Type B pancreatic cell (in vitro differentiated cells): Measurements from ENCODE around the gene MAST4. TPM values are rescaled to one million over a fixed set of nuclear protein-coding genes. Genes with fewer than 3 reads are reported as not detected.

Experiments
- DNase-seq: peaks from one replicate; pipeline ENCODE4 v3.0.0; 2021; ENCODE audit warnings: mixed read lengths; ENCODE audit not compliant: unreplicated experiment; ENCODE audit errors: extremely low spot score
- H3K27ac Mint-ChIP-seq: 2 replicates; pipeline ENCODE4 v1.8.0; 2021; ENCODE audit warnings: mild to moderate bottlenecking, mixed read lengths
- H3K27me3 Mint-ChIP-seq: 2 replicates; pipeline ENCODE4 v1.8.0; 2021; ENCODE audit warnings: mixed read lengths
- H3K36me3 Mint-ChIP-seq: 2 replicates; pipeline ENCODE4 v1.8.0; 2021; ENCODE audit warnings: mixed read lengths
- H3K4me1 Mint-ChIP-seq: one replicate; pipeline ENCODE4 v1.8.0; 2021; ENCODE audit warnings: mixed read lengths; ENCODE audit not compliant: unreplicated experiment
- H3K4me3 Mint-ChIP-seq: 2 replicates; pipeline ENCODE4 v1.8.0; 2021; ENCODE audit warnings: mild to moderate bottlenecking, mixed read lengths
- H3K9me3 Mint-ChIP-seq: 2 replicates; pipeline ENCODE4 v1.8.0; 2021; ENCODE audit warnings: mixed read lengths
- total RNA-seq: library from RNA; stranded (reverse); gene quantifications from 2 replicates; pipeline ENCODE4 v1.2.1, GENCODE V29; 2021; ENCODE audit warnings: low replicate concordance
- TF ChIP-seq, protein P1 (sequence below): fragments of 200-600 bp; sonication (generic); conservative IDR thresholded peaks from 2 replicates; pipeline ENCODE4 v1.5.0; 2021; ENCODE audit warnings: antibody characterized with exemption, mild to moderate bottlenecking

The MAST4 gene
- total RNA-seq, 1 donor from 2014 or later = 23.0 TPM

DNA sequence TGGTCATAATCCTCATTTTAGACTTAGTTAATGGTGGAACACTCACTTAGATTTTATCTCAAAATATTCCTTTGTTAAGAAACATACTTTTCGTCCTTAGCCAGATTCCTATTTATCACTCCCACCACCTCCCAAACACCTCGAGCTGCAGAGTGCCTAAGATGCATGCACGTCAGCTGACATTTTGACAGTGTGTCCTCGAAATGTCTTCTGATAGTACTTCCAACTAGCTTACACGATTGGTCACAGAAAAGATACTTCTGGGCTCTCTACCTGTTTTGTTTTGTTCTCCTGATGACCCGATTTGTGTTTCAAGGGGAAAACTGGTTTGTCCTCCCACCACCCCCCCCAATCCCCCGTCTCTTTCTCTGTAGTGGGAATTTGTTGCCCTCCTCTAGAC is 230.1 kb downstream of the MAST4 start:
- H3K4me1 Mint-ChIP-seq = peaks cover 23% of the 10 kb centered on the region
- H3K4me3 Mint-ChIP-seq = no peak overlapping the region
- H3K9me3 Mint-ChIP-seq = no peaks in the 10 kb centered on the region
- H3K27ac Mint-ChIP-seq = no peak overlapping the region
- H3K36me3 Mint-ChIP-seq = no peaks in the 10 kb centered on the region
- no peak for DNase-seq
- peaks cover 30% of the 10 kb centered on the region for H3K27me3 Mint-ChIP-seq
- TF ChIP-seq, protein P1, sequence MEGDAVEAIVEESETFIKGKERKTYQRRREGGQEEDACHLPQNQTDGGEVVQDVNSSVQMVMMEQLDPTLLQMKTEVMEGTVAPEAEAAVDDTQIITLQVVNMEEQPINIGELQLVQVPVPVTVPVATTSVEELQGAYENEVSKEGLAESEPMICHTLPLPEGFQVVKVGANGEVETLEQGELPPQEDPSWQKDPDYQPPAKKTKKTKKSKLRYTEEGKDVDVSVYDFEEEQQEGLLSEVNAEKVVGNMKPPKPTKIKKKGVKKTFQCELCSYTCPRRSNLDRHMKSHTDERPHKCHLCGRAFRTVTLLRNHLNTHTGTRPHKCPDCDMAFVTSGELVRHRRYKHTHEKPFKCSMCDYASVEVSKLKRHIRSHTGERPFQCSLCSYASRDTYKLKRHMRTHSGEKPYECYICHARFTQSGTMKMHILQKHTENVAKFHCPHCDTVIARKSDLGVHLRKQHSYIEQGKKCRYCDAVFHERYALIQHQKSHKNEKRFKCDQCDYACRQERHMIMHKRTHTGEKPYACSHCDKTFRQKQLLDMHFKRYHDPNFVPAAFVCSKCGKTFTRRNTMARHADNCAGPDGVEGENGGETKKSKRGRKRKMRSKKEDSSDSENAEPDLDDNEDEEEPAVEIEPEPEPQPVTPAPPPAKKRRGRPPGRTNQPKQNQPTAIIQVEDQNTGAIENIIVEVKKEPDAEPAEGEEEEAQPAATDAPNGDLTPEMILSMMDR = no peak

DNA sequence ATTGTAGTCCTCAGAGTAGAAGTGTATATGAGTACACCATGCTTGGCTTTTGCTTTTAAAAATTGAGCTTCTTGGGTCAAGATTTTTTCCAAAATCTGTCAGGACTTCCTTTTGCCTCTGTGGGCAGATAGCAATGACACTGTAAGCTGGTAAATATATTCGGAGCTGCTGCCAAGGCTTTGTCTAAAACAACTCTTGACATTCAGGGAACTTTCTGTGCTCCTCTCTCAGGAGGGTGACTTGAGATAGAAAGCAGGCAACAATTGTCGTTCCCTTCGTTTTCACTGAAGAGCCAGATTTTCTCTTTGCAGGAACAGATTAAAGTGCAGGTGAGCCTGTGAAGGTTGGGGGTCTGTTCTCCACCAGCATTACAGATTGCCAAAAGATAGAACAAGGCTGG is 230.5 kb downstream of the MAST4 start:
- Mint-ChIP-seq H3K36me3 (no peaks in the 10 kb centered on the region), H3K4me3 (no peak overlapping the region), H3K27me3 (peaks cover 30% of the 10 kb centered on the region), H3K4me1 (peaks cover 23% of the 10 kb centered on the region), H3K9me3 (no peaks in the 10 kb centered on the region), H3K27ac (no peak overlapping the region)
- DNase-seq = no peak
- TF ChIP-seq, protein P1 = no peak

DNA sequence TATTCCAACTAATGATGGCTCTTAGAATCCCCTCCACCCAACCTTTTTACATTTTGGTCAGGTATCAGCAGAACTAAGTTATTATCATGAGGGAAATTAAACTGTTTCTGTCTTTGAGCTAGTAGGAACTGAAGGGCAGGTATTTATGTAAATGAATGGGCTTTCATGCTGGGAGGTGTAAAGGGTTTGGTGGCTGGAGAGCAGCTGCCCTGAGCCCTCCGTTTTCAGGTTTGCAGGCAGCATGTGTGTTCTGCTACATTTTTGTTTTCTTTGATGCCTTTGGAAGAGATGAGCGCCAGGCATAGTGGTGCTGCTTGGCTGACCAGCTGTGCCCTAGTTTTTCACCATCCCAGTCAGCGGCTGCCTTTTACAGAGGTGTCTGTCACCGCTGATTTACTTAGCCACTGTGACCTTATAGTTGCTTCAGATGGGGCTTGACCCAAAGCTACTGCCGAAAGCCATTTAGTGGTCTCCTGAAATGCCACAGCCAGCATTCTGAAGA is 231.9 kb downstream of the MAST4 start:
- Mint-ChIP-seq H3K4me1 (peaks cover 23% of the 10 kb centered on the region), H3K27me3 (peaks cover 30% of the 10 kb centered on the region), H3K36me3 (no peaks in the 10 kb centered on the region), H3K9me3 (no peaks in the 10 kb centered on the region), H3K4me3 (peak overlapping the region; percentile 83), H3K27ac (peak overlapping the region; percentile 83)
- TF ChIP-seq, protein P1 = no peak
- no peak for DNase-seq

DNA sequence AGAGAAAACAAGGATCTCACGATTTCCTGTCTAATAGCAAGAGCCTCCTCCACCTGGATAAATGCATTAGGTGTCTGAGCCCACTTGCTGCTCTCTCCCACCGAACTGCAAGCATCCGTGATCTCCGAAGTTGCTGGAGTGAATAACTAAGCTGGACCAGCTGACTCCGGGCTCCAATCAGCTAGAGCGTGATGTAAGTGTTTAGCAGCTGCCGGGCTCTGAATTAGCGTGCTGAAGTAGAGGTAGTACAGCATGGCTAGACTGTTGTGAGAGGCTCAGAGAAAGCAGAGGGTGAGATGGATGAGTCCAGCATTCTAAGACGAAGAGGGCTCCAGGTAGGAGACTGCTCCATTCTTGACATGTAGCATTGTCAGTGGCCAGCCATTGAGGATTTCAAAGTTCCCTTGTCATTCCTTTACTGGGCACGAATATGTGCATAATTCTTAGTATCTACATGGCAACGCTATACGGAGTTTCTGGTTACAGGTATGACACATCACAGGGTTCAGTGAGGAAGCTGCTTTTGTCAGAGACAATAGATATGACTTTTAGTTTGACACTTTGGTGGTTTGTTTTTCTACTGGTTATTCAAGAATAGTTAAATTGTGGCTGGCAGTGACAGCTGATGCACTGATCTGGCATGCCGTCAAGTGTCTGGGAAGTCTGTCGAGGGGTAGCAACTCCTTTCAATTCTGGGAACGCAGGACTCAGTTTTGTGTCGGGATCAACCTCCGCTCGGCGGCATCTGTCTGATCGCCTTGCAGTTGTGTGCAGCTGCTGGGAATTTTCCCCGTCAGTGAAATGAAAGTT is 232.6 kb downstream of the MAST4 start:
- Mint-ChIP-seq H3K27me3 (peaks cover 30% of the 10 kb centered on the region), H3K9me3 (no peaks in the 10 kb centered on the region), H3K27ac (peak overlapping the region; percentile 83), H3K4me3 (peak overlapping the region; percentile 83), H3K4me1 (peaks cover 23% of the 10 kb centered on the region), H3K36me3 (no peaks in the 10 kb centered on the region)
- TF ChIP-seq, protein P1 = no peak
- no peak for DNase-seq

DNA sequence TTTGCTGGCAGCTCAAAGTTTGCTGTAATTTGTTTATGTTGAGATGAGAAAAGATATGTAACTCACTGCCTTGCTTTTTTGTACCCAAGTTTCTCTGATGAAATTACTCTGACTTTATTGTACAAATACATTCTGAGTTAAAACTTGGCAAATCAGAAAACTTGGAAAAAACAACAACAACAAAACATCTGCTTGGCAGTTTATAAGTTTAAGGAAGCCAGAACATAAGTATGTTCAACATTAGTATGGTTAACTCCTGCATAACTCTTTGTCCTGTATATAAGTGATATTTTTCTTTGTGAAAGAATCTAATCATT is 233.1 kb downstream of the MAST4 start:
- no peak for DNase-seq
- peaks cover 30% of the 10 kb centered on the region for H3K27me3 Mint-ChIP-seq
- H3K4me3 Mint-ChIP-seq = peak overlapping the region; percentile 83
- H3K36me3 Mint-ChIP-seq = no peaks in the 10 kb centered on the region
- H3K9me3 Mint-ChIP-seq = no peaks in the 10 kb centered on the region
- H3K4me1 Mint-ChIP-seq = peaks cover 23% of the 10 kb centered on the region
- peak overlapping the region; percentile 83 for H3K27ac Mint-ChIP-seq
- TF ChIP-seq, protein P1 = no peak
